ENCODE measurements around the gene PLCB4.

The PLCB4 gene

DNA sequence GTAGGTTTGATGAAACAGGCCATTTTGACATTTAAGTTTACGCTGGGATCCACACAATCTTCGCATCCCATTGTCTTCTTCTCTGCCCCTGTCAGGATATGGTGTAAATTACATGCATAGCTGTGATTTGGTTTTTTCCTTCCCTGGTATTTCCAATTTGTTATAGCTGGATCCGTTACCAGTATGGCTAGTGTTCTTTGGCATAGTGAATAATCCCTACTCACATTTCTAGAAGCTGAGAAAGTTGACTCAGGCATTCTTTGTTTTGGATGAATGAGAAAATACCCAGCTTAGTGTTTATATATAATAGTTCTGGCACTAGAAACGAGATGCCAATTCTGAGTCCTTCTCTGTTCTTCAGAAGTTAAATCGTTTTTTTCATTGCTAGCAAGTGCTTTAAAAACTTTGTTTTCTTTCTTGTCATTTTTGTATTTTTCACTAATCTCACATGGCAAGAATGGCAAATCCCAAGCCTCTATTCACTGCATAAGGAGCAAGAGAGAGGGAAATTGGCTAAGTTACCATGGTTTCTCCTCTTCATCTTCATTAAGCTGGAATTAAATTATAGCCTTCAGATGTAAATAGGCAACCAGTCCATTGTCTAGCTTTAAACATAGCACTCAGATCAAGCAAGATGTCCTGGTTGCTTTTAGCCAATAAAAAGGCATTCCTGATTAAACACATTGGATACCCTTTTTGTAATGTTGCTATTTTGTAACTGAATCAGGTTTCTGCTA is 353.6 kb downstream of the PLCB4 start:
- no peak for DNase-seq (ENCODE audit: low read depth in 2 of 3, low spot score in 2 of 3)

DNA sequence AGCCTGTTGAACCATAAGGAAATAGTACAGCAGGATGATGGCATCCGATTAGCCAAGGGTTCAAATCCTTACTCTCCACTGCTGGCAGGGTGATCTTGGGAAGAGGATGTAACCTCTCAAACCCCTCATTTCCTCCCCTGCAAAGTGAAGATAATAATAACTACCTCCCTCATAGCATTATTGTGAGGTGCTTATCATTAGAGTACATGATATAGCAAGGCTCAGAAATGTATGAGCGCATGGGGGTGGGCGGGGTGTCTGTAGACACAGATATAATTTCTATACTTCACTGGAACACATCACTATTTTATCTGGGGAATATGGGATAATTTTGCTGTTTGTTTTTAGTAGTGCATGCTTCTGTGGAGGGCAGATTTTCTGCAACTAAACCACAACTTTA is 355.7 kb downstream of the PLCB4 start:
- no peak for DNase-seq (ENCODE audit: low read depth in 2 of 3, low spot score in 2 of 3)

DNA sequence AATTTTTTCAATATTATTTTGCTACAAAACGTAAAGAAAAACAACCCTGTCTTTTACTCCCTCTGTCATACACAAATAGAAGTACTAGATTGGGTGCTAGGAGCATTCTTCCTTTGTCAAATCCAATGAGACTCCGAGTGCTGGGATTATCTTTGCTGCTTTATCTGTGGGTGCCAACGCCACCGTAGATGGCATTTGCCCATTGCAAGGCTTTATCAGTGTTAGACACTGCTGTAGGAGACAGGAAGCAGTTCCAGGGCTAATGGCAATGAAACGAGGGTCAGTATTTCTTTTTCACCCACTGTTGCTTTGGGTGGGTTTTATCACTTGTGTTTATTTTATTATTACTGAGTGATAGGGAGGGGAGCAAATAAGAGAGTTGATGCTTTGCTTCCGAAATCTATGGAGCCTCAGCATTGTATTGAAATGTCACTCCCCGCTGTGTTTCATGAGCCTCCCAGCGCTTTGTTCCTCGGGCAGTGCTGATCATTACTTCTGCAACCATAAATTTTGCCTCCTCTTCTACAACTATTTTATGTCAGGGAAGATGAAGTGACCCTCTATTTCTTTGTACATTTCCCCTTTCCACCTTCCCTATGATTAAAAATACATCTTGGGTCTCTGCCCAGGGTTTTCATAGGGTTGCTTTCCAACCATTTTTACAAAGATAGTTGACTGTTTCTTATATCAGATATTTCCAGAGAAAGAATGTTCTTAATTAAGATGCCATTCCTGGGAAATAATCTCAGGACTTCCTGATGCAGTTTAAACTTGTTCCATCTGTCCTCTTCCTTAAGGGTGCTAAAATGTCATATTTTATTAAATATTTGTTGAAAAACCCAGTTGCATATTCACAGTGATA is 358.8 kb downstream of the PLCB4 start:
- no peak for DNase-seq (ENCODE audit: low read depth in 2 of 3, low spot score in 2 of 3)

DNA sequence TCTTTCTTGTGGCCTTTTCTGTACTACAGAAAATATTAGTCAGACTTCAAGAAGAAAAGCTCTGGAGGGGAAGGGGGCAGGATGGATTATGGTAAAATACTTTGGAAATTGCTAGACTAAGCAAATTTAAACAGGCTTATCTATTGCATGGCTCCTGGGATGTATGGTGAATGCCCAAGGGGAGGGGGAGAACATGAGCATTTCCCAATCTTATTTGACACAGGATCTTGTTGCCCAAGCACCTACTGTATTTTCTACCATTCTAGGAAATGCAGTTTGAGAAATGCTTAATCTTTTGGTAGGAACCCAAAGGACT is 359.4 kb downstream of the PLCB4 start:
- DNase-seq (ENCODE audit: low read depth in 2 of 3, low spot score in 2 of 3): no peak

DNA sequence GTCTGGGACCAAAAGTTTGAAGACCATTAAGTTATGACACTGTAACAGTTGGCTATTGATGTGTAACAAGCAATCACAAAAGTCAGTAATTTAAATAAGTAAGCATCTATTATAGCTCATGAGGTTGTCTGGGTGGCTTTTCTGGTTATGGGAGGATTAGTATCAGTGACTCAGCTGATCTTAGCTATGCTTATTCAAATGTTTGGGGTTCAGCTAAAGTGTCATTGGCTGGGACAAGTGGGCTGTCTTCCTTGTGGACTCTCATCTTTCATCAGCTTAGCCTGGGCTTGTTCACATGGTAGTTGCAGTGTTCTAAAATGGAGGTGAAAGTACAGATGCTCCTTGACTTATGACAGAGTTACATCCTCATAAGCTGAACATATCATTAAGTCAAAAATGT is 370.9 kb downstream of the PLCB4 start:
- no peak for DNase-seq (ENCODE audit: low read depth in 2 of 3, low spot score in 2 of 3)

DNA sequence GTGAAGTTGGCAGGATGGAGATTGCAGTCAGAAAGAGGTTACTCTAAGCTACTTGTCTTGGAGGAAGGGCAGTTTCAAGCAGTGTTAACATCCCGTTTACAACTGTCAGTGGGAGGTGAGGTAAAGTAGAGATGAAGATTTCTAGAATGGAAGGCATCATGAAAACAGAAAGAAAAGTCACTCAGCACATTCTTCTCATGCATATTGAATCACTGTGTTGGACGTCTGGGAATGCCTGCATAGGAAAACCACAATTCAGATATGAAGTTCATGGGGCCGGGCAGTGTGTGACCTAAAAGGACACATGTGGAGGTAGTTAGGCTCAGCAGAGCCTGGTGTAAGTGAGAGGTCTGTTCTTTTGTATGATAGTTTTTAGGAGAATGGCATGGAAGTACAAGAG is 372.0 kb downstream of the PLCB4 start:
- DNase-seq (ENCODE audit: low read depth in 2 of 3, low spot score in 2 of 3): no peak

DNA sequence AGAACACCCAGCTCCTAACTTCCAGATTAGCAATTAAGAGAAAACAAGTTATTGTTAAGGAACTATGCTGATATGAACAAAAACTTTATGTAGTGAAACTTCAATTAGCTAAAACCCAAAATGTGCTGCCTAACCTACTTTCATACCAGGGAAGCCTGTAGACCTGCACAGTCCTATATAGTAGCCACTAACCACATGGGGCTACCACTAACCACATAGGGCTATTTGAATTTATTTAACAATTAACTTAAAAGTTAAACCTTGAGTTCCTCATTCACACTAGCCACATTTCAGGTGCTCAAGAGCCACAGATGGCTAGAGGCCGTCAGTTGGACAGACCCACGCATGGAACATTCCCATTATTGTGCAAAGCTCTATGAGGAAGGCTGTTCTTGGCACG is 373.1 kb downstream of the PLCB4 start:
- DNase-seq (ENCODE audit: low read depth in 2 of 3, low spot score in 2 of 3): no peak

DNA sequence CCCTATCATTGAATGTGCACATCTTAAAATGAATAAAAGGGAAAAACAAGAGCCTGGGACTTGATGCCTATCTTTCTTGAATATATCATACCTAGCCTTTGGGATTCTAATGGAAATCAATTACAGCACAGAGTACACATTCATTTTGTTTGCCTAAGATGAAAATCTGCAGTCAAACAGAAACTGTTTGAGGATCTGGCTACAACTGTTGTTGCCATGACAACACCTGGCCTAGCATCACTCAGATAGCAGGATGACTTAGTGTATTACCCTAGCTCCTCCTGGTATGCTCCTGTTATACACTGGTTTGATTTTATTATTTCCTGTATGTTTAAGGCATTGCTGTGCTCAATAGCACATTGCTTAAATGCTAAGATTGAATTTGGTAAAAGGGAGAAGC is 374.0 kb downstream of the PLCB4 start:
- DNase-seq (ENCODE audit: low read depth in 2 of 3, low spot score in 2 of 3): no peak

DNA sequence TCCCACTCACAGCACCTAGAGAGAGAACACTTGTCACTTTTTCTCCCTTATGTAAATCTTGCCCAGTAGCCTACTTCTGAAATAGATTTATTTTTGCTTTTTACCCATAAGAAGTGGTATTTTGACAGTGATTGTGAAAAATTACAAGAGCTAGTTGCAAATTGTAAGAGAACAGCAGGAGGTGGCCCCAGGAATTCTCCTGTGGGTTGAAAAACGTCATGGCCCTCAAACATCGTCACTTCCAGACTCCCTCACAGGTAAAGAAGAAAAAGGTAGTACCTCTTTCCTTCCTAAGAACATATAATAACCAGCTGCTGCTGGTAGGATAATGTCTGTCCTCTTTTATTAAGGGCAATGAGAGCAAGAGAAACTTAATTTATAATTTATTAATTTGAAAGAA is 376.0 kb downstream of the PLCB4 start:
- DNase-seq (ENCODE audit: low read depth in 2 of 3, low spot score in 2 of 3): no peak

DNA sequence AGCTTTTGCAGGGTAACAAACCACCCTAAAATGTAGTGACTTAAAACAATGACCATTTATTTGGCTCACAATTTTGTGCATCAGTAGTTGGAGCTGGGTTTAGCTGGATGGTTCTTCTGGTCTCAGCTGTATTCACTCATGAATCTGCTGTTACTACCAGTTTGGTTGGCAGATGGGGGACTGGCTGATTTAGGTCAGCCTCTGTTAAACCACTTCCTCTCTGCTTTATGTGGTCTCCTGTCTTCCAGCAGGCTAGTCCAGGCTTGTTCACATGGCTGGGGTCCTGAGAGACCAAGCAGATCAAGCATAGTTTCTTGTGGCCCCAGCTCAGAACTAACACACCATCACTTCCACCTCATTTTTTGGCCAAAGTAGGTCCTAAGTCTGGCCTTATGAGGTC is 378.3 kb downstream of the PLCB4 start:
- no peak for DNase-seq (ENCODE audit: low read depth in 2 of 3, low spot score in 2 of 3)

DNA sequence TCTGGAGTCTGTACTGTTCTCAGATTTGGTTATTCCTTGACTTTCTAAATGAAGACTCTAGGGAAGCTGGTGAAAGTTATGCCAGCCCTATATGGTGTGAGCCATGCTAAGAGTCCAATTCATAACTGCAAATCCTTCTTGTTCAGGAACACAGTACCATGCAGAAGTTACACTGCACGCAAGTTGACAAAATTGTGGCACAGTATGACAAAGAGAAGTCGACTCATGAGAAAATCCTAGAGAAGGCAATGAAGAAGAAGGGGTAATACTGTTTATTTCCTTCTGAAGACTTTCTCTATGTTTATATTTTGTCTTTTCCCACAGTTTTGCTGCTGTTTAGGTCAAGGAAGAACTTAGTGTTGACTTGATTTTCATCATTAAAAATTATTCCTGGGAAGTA is 384.3 kb downstream of the PLCB4 start:
- DNase-seq (ENCODE audit: low read depth in 2 of 3, low spot score in 2 of 3): no peak

DNA sequence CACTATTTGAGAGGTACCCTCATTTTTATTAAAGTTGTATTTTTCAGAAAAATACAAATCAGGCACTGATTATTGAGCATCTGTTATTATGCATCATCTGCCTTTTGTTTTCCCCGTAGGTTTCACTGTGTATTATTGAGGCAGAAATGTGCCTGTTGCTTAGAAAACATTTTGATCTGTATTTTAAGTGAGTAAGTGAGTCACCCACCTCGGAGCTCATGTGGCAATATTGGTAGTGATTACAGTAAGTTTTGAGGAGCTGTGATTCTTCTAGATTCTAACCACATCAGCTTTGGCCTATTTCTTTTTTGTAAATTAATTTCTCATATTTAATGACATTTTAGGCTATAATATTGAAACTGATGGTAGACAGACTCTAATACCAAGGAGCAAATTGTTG is 385.9 kb downstream of the PLCB4 start:
- DNase-seq (ENCODE audit: low read depth in 2 of 3, low spot score in 2 of 3): no peak

DNA sequence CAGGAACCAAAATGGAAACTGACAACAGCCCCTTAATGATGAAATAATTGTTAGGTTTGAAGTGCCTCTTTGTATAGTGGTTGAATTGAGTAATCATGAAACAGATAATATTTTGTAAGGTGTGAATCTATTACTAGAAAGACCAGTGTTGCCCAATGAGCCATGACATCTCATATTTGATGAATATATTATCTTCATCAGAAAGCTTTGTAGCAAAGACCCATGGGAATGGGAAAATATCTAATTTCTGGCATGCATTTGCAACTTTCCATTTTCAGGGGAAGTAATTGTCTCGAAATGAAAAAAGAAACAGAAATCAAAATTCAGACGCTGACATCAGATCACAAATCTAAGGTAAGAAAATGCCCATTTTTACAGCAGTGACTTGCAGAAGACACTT is 388.2 kb downstream of the PLCB4 start:
- no peak for DNase-seq (ENCODE audit: low read depth in 2 of 3, low spot score in 2 of 3)

DNA sequence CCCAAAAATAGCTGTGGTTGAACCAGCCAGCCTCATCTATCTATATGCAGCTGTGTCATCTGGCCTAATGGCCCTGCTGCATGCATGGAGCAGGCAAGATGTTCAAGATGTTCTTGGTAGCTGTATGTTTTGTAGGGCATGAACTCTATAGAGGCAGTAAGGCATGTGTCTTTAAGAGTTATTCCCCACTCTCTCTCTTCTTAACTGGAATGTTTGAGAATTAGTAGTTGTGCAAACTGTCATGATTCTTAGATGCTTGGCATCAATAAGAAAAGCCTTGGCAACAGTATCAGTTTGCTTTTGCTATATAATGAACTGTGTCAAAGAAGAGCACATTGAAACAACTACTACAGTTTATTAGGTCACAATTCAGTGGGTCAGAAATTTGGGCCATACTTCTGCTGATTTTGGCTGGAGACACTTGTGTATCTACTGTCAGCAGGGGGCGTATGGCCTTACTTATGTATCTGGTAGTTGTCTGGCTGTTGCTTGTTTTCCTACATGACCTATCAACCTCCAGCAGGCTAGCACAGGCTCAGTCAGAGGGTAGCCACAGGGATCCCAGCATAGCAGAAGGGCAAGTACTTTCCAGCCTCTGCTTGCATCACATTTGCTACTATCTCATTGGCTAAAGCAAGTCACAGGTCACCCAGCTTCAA is 389.4 kb downstream of the PLCB4 start:
- DNase-seq (ENCODE audit: low read depth in 2 of 3, low spot score in 2 of 3): no peak

DNA sequence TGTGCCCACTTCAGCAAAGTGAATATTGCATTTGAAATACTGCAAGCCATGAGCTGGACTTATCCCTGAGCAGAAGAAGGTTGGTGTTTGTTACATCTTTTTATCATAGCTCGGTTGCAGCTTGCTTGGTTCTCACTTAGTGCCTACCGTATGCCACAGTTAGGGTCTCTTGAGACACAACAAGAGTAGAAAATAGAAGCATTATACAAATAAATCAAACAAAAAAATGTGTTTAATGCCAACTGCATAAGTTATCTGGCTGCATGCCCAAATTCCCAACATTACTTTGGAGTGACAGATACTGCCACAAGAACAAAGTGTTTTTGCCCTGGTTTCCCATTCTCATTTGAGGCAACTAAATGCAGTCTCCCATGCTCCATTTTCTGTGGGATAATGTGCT is 391.6 kb downstream of the PLCB4 start:
- no peak for DNase-seq (ENCODE audit: low read depth in 2 of 3, low spot score in 2 of 3)

DNA sequence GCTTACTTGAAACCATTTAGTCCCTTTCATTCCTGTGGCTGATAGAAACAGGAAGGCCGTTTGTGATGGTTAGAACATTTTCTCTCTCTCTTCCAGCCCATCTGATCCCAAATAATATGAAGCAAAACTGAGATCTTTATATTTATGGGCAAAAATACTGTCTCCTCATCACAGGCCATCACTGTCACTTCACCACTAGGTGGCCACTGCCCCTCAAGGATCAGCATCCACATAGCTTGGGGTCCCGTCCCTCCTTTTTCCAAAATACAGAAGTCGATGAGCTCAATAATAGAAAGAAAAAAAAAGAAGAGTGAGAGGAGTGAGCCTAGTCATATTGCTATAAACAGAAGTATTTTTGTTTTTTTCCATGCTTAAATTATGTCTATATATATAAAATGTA is 399.1 kb downstream of the PLCB4 start:
- DNase-seq (ENCODE audit: low read depth in 2 of 3, low spot score in 2 of 3): no peak

DNA sequence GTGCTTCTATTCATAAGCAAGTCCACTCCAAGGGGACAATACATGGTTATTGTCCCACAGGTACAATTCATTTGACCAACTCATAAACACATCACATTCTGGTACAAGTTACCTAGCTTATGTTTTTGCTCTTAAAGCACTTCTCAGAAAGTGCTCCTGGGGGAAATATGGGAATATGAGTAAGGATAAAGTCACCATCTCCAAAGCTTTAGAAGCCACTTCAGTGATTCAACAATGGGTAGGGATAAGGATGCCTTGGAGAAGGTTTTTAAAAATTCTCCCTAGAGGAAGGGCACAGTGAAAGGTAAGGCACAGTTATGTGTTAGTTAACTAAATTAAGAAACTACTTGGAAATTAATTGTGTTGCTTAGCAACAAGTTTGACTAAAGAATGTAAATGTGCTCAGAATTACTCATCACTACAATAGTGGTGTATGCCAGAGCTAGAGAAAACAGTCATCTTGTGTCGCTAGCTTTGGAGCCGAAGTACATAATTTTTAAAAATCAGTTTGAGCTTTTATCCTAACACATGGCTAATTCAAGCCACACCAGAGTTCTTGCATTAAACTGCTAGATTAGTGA is 406.0 kb downstream of the PLCB4 start:
- DNase-seq (ENCODE audit: low read depth in 2 of 3, low spot score in 2 of 3): no peak

DNA sequence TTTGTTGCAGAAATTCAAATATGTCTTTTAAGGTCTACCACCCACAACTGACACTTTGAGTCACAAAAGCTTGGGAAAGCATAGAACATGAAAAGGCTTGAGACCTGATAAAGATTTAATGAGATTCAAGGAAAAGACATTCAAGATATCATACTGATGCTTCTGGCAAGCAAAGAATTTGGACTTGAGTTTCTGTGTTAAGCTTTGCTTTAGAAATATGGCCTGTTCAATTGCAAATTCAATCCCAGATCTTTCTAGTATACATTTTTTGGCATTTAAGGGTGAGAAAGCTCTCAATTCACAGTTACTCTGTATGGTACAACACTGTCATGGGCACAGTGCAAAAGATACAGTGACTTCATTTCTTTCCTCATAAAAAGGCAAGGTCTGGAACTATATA is 406.6 kb downstream of the PLCB4 start:
- no peak for DNase-seq (ENCODE audit: low read depth in 2 of 3, low spot score in 2 of 3)

DNA sequence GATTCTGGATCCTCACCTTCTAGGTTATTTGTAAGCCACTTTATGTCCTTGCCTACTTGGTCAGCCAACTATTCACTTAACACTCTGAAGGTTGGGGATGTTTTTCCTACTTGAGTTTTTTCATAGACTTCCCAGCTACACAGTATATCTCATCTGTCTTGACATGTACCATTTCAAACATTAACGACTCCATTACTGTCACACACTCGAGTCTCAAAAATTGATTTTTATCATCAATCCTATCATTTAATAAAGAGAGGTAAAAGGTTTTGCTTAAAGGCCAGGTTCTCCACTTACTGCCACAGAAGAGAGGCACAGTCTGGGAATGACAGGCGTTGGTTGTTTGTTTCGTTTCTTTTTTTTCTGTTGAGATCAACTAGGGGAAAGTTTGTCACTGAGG is 407.3 kb downstream of the PLCB4 start:
- DNase-seq (ENCODE audit: low read depth in 2 of 3, low spot score in 2 of 3): no peak

DNA sequence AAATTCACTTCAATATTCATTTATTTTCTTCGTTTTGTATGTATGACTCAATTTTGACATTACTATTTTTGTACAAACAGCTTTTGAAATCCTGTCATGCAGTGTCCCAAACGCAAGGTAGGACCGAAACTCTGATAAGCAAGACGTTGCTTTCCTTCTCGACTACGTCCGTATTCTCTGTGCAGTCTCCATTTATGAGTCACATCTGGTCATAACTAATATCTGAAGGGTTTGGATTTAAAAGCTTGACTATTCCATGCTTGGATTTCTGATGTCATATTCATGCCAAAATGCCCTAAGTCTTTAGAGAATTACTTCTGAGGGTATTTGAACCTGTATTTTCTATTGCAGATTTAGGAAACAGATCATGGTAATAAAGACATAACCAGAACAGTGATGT is 407.8 kb downstream of the PLCB4 start:
- DNase-seq (ENCODE audit: low read depth in 2 of 3, low spot score in 2 of 3): no peak

DNA sequence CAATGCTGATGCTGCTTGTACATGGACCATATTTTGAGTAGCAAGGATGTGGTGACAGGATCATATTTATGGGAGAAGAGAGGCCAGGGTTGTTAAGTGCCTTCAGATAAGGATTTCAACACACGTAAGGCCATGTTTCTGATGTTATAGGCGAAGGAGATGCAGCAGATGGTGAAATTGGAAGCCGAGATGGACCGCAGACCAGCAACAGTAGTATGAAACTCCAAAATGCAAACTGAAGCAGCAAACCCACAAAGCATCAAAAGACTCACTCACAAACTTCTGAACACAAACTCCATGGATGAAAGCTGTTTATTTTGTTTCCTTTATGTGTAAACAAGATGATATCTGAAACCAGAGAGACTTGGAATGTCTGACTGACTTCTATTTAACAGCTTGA is 409.9 kb downstream of the PLCB4 start:
- DNase-seq (ENCODE audit: low read depth in 2 of 3, low spot score in 2 of 3): no peak

DNA sequence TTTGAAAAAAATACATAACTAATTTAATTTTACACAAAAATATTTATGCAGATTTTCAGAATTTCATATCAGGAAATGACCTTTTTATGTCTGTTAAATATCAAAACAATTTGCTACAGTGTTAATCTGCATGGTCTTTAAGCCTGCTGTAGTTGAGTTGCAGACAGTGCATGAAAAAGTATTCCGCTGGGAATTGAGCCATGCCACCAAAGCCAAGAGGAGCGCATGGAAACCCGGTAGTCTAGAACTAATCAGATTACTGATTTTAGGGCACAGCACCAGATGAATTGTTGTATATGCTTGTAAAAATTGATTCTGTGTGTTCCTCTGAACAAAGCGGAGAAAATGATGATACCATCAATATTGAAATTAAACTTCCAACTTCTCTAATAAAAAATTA is 411.2 kb downstream of the PLCB4 start:
- no peak for DNase-seq (ENCODE audit: low read depth in 2 of 3, low spot score in 2 of 3)
